Urinary bladder (tissue), 4 donors: ENCODE data around the gene FBXL22. TPM values are rescaled to one million over a fixed set of nuclear protein-coding genes. Genes with fewer than 3 reads are reported as not detected.

ENCODE experiments used
- DNase-seq: peaks from one replicate; pipeline ENCODE4 v3.0.0-alpha.2; 2015; ENCODE audit errors: extremely low spot score
- H3K27ac ChIP-seq: one replicate; pipeline ENCODE4 v1.5.1; 2013; ENCODE audit warnings: low read depth, mild to moderate bottlenecking, moderate library complexity
- H3K36me3 ChIP-seq: one replicate; pipeline ENCODE4 v1.6.1; 2013; ENCODE audit warnings: mild to moderate bottlenecking, moderate library complexity; ENCODE audit not compliant: insufficient read depth
- H3K4me1 ChIP-seq: one replicate; pipeline ENCODE4 v1.6.1; 2013; ENCODE audit warnings: mild to moderate bottlenecking, moderate library complexity; ENCODE audit not compliant: insufficient read depth
- H3K4me3 ChIP-seq: one replicate; pipeline ENCODE4 v1.5.1; 2013; ENCODE audit warnings: low read depth, low read length
- WGBS: extraction: QIAGEN DNeasy Blood & Tissue Kit; methylation state at CpG from one replicate; pipeline ENCODE4 v1.1.7; 2013; 5-methylcytosine and 5-hydroxymethylcytosine counted together
- polyA plus RNA-seq: library from polyadenylated mRNA; stranded (reverse); fragments of 200-250 nt; gene quantifications from one replicate; pipeline ENCODE4 v1.2.3, GENCODE V29; 2013
- total RNA-seq: library from RNA; depleted of rRNA; stranded (reverse); fragments of >200 nt; gene quantifications from one replicate; pipeline ENCODE4 v1.2.3, GENCODE V29; 2014
- donor health status: healthy with polysubstance abuse.
- donor health status: healthy.

Gene FBXL22
- total and polyA plus RNA-seq, 2 donors, result 26.2 to 100 TPM

DNA sequence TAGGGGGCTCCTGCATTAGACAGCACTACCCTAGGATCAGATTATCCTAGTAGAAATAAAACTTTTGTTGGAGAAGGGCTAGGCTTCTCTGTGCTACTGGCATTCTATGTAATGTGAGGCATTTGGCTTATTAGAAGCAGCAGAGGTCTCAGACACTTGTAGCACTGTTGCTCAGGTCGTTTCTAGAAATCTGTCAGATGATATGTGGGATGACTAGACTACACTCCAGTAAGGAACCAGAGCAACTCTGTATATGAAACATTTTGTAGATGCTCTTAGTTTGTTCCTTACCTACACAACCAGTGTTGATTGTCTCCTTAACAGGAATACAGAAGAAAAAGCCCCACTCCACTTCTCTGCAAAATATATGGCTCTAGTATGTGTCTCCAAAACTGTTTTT lies 21.9 kb upstream of the FBXL22 start:
- Histone ChIP-seq H3K4me1 (no peaks in the 10 kb centered on the region), H3K36me3 (peaks cover 1% of the 10 kb centered on the region), H3K27ac (no peak overlapping the region), H3K4me3 (no peak overlapping the region)
- DNase-seq, result no peak
- 59% methylated on average over 1 of the region's 1 CpG for WGBS

DNA sequence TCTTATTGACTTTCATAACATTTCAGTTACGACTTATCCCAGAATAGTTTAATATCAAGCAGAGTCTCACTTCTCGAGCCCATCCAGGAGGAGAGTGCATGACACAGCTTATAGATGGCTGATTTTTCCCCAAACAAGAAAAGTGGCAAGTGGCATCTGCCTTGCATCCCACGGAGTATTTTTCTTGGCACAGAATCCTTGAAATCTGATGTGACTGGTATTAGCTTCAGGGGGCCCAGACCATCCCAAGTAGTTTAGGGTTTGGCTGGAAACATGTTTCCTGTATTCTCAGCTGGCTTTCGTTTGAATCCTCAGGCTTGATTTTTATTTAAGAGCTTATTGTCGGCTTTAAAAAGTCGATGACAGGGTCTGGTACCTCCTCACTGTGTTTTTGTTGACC lies 20.7 kb upstream of the FBXL22 start:
- Histone ChIP-seq H3K4me3 (no peak overlapping the region), H3K4me1 (no peaks in the 10 kb centered on the region), H3K27ac (no peak overlapping the region), H3K36me3 (peaks cover 3% of the 10 kb centered on the region)
- 63% methylated on average over 6 of the region's 6 CpGs for whole genome bisulfite sequencing
- DNase-seq, result no peak

DNA sequence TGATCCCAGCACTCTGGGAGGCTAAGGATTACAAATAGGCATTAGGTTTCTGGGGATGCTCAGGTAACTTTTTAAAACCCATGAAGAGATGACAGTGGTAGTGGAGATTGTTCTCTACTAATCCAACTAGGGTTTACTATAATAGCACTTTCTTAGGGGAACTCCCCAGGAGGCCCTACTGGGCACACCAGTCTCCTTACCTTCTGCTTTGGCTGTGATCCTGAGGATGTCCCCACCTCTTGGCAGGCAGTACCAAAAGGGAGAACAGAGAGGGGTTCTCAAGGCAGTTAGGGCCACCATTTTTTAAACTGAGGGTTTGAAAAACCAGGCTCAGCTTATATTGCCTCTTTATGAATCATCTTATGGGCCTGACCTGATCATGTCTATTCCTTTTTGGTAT lies 15.0 kb upstream of the FBXL22 start:
- Histone ChIP-seq H3K36me3 (peaks cover 2% of the 10 kb centered on the region), H3K27ac (no peak overlapping the region)

GRCh38 chr15:63582718-63583426 lies 14.3 kb upstream of the FBXL22 start:
- H3K36me3 ChIP-seq, result peaks cover 2% of the 10 kb centered on the region
- no peak for DNase-seq
- H3K27ac ChIP-seq, result no peak overlapping the region
- WGBS, result 81% methylated on average over 2 of the region's 2 CpGs
- no peak overlapping the region for H3K4me3 ChIP-seq
- peaks cover 2% of the 10 kb centered on the region for H3K4me1 ChIP-seq

More for the DNA sequence above, 15.0 kb upstream of the FBXL22 start:
- DNase-seq, result no peak
- H3K4me1 ChIP-seq, result peaks cover 2% of the 10 kb centered on the region
- no peak overlapping the region for H3K4me3 ChIP-seq

DNA sequence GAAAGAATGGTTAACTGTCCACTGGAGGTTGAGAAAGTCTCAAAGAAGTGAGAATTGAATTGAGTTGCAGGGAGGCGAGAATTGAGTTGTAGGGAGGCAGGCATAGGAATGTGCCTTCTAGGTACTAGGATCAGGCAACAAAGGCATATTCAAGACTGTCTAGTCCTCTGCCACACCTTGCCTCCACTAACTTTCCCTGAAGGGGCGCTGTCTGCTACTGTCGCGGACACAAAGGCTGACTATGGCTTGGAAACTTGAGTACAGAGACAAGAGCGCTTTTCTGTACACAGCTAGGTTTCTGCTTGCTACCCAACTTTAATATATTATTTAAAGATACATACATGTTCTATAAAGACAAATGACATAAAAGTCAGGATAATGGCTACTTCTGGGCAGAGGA lies 10.4 kb upstream of the FBXL22 start:
- Histone ChIP-seq H3K4me1 (peaks cover 2% of the 10 kb centered on the region), H3K36me3 (peaks cover 3% of the 10 kb centered on the region), H3K4me3 (no peak overlapping the region), H3K27ac (no peak overlapping the region)
- WGBS, result 96% methylated on average over 5 of the region's 5 CpGs
- no peak for DNase-seq

DNA sequence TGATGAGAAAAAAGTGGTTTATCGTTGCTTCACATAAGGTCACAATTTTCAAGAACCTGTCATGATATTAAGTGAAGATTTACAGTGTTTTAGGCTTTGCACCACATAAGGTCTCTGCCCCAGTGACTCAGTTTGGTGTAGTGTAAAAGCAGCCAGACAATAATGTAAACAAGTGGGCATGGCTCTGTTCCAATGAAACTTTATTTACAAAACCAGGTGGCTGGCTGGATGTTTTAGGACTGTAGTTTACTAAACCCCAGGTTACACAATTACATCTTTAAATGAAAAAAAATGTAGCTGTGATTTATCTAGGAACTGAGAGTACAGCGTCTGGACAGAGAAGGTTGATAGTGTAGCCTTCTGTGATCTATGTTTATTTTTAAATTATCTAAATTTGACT lies 9.7 kb upstream of the FBXL22 start:
- Histone ChIP-seq H3K4me1 (peaks cover 2% of the 10 kb centered on the region), H3K27ac (no peak overlapping the region), H3K4me3 (no peak overlapping the region), H3K36me3 (peaks cover 3% of the 10 kb centered on the region)
- 38% methylated on average over 2 of the region's 2 CpGs for WGBS
- no peak for DNase-seq

DNA sequence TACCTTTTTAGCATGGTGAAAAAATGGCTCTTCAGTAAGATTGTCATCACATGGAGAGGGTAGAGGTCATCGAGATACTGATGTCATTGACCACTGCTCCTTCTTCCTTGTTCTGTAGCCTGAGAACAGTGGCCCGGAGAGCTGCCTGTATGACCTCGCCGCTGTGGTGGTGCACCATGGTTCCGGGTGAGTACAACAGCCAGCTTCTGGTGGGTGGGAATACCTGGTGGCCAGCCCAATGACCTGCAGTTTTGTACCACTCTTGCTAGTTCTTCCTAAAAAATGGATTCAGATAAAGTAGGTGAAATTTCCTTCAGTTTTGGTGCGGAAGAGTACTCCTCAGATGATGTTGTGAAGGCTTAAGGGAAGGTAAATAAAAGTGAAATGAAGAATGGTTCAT lies 8.4 kb upstream of the FBXL22 start:
- Histone ChIP-seq H3K4me1 (peaks cover 2% of the 10 kb centered on the region), H3K4me3 (no peak overlapping the region), H3K27ac (no peak overlapping the region), H3K36me3 (peaks cover 3% of the 10 kb centered on the region)
- DNase-seq, result no peak
- WGBS, result 97% methylated on average over 6 of the region's 6 CpGs

DNA sequence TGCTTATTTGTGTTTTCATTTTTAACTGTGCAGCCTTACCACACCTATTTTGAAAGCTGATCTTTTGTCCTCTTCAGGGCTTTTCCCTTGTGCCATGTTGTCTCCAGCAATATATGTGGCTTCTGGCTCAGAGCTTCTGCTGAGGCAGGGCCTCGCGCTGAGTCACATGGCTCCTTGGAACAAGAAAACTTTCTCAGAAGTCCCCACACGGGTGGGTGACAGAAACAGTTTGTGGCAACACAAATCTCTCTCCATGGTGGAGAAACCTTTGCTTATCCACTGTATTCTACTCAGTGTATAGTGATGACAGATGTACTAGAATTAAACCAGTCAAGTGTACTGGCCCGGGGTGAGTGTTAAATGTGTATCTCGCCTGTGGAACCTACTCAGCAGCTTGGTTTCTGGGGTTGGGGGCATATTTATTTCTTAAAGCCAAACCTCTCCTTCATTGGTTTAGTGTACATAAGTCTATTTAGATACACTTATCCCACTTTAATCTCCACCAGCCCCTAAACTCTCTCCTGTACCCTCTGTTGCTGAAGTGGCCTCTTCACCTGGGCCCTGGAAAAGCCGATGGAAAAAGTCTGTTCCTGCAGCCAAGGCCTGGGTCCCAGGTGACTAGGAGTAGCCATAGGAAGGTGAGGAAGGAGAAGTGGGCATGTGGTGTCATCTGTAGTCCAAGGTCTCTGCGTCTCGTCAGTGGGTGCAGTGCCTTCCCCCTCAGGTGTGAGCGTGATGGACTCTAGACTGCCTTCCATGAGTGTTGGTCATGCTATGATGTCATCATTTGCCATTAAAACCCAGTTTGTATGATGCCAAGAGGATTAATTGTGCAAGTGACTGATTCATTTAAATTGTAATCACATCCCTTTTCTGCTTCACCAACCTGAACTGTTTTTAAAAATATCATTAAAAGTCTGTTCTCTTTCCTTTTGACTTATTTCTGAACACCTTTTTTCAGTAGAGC lies 3.2 kb upstream of the FBXL22 start:
- Histone ChIP-seq H3K4me3 (no peak overlapping the region), H3K4me1 (no peaks in the 10 kb centered on the region), H3K36me3 (peaks cover 3% of the 10 kb centered on the region), H3K27ac (no peak overlapping the region)
- WGBS, result 76% methylated on average over 9 of the region's 9 CpGs
- DNase-seq, result no peak

GRCh38 chr15:63595065-63595464 lies 2.1 kb upstream of the FBXL22 start:
- no peaks in the 10 kb centered on the region for H3K36me3 ChIP-seq
- DNase-seq, result no peak
- no peak overlapping the region for H3K27ac ChIP-seq
- no peaks in the 10 kb centered on the region for H3K4me1 ChIP-seq
- 47% methylated on average over 3 of the region's 3 CpGs for WGBS
- no peak overlapping the region for H3K4me3 ChIP-seq

GRCh38 chr15:63595688-63596087 lies 1.5 kb upstream of the FBXL22 start:
- no peak for DNase-seq
- no peaks in the 10 kb centered on the region for H3K4me1 ChIP-seq
- H3K27ac ChIP-seq, result no peak overlapping the region
- no peak overlapping the region for H3K4me3 ChIP-seq
- 81% methylated on average over 1 of the region's 1 CpG for WGBS
- no peaks in the 10 kb centered on the region for H3K36me3 ChIP-seq

GRCh38 chr15:63596676-63597037 lies 530 bp upstream of the FBXL22 start:
- DNase-seq, result no peak
- WGBS, result 33% methylated on average over 2 of the region's 2 CpGs
- no peaks in the 10 kb centered on the region for H3K4me1 ChIP-seq
- no peak overlapping the region for H3K4me3 ChIP-seq
- no peaks in the 10 kb centered on the region for H3K36me3 ChIP-seq
- no peak overlapping the region for H3K27ac ChIP-seq

GRCh38 chr15:63597821-63598220 lies 634 bp downstream of the FBXL22 start:
- no peak overlapping the region for H3K4me3 ChIP-seq
- DNase-seq, result no peak
- no peaks in the 10 kb centered on the region for H3K36me3 ChIP-seq
- no peaks in the 10 kb centered on the region for H3K4me1 ChIP-seq
- WGBS, result 43% methylated on average over 6 of the region's 6 CpGs
- H3K27ac ChIP-seq, result peak overlapping the region; percentile 49

- Histone ChIP-seq H3K27ac (peak overlapping the region; percentile 33), H3K36me3 (no peaks in the 10 kb centered on the region), H3K4me3 (no peak overlapping the region), H3K4me1 (no peaks in the 10 kb centered on the region)
- 45% methylated on average over 12 of the region's 12 CpGs for WGBS
- DNase-seq, result no peak
Observed at GRCh38 chr15:63598473-63599400, 1.6 kb downstream of the FBXL22 start.
